RCC 7860 (cell line): ENCODE data around the gene AKT2.
"Not testable (repeated sequence)": the region's sequence is repeated elsewhere in the genome, so short reads cannot be mapped to it uniquely, and the experiment has no call there.

Experiments
- DNase-seq: peaks from one replicate; pipeline ENCODE4 v3.0.0-alpha.2; 2015; ENCODE audit warnings: low spot score
- FAIRE-seq: peaks from 2 replicates; lab custom pipeline; 2012; peaks lifted over from hg19 to GRCh38; lab: Jason Lieb, UNC

AKT2 gene

DNA sequence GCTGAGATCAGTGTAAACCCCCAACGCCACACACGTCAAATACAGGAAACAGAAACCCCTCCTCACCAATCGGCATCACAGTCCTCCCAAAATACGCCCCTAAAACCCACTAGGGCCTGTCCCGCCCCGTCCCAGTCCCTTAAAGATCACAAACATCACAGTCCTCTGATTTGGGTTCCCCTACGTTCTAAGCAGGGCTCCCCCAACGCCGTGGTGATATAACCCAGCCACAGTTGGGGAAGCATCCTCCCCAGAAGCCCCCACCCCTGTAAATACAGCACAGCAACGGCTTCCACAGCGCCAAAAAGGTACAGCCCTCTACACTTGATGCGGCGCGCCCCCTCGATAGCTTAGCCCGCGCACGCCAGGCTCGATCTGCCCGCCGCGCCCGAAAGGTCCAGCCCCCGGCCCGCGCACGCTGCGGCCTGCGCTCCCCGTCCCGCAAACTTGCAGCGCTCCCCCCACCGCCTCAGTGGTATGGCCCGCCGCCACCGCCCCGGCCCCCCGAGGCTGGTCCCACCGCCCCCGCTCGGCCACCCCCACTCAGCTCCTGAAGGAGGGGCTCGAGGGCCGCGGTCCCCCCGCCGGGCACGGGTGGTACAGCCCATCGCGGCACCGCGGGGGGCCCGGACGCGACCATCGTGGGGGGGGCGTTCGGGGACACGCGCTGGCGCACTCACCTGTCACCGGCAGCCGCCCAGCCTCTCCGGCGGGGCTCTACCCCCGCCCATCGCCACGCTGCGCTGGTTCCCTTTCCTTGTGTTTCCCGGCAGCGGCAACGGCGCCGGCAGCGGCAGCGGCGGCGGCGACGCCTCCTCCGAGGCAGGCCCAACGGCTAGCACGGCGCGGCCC lies at the start of gene AKT2:
TSS of gene AKT2 (minus strand) at position 845 of the 852 bp plus-strand sequence. CDS start 20,078 bp downstream, outside the sequence.
- DNase-seq (no peak), FAIRE-seq (no peak)

DNA sequence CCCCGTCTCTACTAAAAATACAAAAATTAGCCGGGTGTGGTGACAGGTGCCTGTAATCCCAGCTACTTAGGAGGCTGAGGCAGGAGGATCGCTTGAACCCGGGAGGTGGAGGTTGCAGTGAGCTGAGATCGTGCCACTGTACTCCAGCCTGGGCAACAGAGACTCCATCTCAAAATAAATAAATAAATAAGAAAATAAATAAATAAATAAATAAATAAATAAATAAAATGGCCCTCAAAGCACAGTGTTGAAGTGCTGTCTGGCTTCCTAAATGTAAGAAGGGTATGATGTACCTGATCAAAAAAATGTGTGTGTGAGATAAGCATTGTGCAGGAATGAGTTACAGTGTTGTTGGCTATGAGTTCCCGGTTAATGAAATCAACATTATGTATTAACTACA lies 47.9 kb upstream of the AKT2 start:
- not testable (repeated sequence) for FAIRE-seq, DNase-seq

DNA sequence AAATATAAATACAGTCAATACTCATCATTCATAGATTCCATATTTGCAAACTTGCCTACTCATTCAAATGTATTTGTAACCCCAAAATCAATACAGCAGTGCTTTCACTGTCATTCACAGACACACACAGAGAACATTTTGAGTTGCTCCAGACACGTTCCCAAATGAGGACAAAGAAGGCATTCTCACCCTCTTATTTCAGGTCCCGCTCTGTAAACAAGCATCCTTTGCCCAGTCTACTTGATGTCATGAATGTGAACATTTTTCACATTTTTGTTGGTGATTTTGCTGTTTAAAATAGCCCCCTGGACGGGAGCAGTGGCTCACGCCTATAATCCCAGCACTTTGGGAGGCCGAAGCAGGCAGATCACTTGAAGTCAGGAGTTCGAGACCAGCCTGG lies 47.5 kb upstream of the AKT2 start:
- no peak for DNase-seq
- FAIRE-seq = no peak

DNA sequence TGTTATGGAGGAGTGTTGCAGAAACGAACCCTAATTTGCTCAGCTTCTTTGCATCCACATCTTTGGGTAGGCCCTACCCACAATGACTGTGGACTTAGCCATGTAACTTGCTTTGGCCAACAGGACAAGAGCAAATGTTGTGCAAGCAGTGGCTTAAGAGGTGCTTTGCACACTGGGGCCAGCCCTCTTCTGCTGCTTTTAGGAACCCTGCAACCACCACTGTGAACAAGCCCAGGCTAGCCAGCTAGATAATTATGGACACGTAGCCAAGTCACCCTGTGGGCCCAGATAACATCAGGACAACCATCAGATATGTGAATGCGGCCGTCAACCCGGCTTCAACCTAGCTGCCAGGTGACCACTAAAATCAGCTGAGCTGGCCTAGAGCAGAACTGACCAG lies 45.9 kb upstream of the AKT2 start:
- DNase-seq (no peak), FAIRE-seq (no peak)

DNA sequence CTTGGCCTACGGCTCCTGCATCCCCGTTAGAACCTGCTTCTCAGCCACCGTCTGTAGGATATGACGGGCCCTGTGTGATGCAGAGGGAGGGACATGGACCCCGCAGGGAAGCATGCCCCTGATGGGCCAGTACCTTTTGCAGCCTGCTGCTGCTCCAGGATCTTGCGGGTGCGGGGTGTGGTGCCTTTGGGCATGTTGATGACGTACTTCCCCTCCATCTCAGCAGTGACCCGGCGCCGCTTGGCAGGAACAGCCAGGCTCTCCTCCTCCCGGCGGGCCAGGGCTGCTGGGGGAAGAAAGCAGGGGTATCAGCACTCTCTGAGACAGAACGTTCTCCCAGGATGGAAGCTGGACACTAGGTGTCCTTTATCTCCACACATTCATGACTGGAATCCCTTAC lies 41.1 kb upstream of the AKT2 start:
- DNase-seq (no peak), FAIRE-seq (no peak)

DNA sequence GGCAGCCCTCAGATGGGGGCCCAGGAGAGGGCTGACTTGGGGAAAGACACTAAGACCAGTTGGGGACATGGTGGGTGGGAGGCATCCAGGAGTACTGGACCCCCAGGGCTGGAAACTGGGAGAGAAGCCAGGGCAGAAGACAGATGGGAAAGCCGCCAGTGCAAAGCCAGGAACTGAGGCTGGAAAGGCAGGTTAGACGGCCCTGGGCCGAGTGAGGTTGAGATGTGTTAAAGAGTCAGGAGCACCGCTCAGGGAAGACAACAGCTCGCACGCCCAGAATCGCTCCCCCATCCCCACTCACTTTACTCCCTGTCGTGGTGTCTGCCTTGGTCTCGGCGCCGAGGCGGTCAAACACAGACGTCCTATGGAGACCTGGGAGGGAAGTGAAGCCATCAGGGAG lies 38.6 kb upstream of the AKT2 start:
- DNase-seq = no peak
- FAIRE-seq = no peak

DNA sequence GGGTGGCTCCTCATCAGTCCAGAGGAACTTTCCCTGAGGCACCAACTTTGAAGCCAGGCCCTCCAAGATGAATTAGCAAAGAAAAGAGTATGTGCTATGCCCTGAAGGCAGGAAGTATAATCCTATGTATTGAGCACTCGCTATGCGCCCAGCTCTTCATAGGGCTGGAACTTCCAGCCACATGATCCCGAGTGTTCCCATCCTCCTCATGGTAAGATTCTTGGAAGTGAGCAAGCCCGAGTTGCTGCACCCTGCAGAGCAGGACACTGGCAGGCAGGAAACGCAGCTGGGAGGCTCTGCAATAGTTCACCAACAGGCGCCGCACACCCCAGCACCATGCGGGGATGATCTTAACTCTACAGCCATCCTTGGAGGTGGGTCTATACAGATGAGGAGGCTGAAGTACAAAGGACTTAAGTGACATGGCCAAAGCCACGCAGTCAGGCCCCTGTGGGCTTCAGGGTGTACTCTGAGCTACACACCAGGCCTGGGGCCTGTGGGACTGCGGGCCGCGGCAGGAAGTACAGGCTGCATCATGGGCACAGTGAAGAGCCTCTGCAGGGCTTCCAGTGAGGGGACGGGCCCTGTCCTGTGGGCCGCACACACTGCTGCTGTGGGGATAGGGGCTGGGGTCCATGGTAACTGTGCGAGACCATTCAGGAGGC lies 37.9 kb upstream of the AKT2 start:
- no peak for FAIRE-seq
- DNase-seq = no peak

DNA sequence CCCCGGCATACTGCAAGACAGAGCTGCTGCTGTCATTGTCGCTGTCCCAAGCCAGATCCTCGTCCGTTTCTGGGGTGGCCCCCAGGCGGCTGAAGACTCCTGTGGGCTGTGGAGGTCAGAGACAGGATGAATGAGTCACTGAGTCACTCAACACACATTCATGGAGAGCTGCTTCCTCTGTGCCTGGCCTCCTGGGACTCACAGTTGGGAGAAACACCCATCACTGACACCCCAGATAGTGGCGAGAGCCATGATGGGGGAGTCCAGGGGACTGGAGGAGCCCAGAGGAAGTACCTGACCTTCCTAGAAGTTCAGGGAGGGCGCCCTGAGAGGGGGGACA lies 37.1 kb upstream of the AKT2 start:
- DNase-seq = no peak
- FAIRE-seq = no peak

DNA sequence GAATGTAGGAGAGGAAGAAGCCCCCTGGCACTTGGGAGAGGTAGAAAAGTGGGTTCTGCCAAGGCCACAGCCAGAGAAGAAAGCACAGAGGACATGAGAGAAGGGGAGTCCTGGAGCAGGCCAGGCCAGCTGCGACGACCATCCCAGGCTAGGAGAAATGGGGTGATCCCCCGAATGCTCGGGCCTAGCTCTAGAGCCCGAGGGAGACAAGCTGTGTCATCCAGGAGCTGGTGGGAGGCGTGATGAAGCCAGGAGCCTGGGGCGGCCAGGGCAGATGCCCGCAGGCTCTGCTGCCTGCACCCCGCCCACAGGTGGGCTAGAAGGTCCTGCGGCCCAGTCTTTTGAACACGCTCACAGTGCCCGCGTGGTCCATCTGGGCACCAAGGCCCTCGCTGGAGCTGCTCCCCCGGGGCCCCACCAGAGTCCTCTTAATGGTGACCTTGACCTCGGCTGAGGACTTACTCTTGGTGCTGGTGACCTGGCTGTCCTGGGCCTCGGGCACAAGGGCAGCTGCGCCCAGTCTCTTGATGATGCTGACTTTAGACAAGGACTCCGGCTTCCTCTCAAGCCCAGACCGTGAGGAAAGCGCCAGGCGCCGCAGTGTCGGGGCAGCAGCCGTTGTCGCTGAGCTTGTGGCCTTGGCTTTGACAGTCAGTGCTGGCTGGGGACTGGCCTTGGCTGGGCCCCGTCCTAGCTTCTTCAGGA lies 36.6 kb upstream of the AKT2 start:
- DNase-seq (no peak), FAIRE-seq (no peak)

DNA sequence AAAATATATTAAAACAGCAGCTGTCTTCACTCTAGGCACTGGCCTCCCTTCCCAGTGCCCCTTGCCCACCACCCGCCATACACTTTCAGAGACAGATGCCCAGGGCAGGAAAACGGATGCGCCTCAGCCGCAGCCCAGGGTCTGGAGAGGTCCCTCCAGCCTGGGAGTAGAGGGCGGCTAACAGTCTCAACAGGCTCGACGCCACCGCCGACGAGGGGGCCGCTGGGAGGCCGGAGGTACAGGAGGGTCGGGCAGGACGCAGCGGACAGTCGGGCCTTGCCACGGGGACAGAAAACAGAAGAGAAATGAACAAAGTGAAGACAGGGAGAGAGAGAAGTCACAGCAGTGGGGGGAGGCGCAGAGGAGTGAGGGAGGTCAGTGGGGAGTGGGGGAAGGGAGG lies 35.9 kb upstream of the AKT2 start:
- DNase-seq (no peak), FAIRE-seq (no peak)

DNA sequence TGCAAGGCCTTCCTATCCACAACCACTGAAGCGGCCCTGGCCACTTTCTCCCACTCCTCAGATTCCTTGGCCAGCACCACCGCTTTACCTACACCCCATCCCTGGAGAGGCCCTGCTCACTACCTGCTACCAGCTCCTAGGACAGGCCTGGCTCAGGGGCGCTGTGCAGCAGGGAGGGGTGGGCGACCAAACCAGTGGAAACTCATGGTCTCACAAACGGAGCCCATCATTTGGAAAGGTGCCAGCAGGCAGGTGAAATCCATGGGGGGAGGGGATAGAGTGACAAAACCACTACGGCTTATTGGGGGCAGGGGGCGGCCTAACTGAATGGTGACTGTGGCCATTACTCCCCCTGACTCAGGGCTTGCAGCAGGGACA lies 35.4 kb upstream of the AKT2 start:
- no peak for DNase-seq
- no peak for FAIRE-seq

DNA sequence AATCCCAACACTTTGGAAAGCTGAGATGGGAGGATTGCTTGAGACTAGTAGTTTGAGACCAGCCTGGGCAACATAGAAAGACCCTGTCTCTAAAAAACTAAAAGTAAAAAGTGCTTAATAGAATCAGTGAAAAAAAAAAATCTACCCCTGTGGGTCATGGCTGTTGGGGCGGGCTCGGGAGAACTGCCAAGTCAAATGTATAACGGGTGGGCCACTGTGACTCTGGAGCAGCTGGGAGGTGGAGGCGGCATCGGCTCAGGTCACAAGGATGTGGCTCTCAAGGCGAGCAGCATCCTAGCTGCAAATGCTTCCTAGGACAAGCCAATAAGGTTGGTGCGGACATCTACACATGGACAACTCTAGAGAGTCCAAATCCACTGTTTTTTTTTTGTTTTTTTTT lies 32.2 kb upstream of the AKT2 start:
- DNase-seq (no peak), FAIRE-seq (no peak)

DNA sequence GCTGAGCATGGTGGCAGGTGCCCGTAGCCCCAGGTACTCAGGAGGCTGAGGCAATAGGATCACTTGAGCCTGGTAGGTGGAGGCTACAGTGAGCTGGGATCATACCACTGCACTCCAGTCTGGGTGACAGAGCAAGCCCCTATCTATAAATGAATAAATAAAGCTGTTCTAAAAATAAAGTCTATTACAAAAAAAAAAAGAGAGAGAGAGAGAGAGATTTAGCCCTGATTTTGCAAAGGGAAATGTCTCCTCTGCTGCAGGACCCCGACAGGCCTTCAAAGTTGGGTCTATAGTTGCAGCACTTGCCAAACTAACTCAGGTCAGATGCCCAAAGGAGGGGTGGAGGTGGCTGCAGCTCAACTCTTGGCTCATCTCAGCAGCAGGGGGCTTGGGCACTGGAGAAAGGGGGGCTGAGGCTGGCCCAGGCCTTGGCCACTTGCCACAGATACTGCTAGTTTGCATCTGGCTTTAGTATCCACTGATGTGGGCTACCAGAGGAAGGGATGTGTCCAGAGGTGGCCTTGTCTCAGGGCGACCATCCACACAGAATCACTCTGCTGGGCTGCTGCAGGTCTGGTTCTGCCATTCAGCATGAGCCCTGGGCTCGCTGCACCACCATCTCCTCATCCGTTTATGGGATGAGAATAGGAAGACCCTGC lies 30.8 kb upstream of the AKT2 start:
- FAIRE-seq = no peak
- DNase-seq = no peak

DNA sequence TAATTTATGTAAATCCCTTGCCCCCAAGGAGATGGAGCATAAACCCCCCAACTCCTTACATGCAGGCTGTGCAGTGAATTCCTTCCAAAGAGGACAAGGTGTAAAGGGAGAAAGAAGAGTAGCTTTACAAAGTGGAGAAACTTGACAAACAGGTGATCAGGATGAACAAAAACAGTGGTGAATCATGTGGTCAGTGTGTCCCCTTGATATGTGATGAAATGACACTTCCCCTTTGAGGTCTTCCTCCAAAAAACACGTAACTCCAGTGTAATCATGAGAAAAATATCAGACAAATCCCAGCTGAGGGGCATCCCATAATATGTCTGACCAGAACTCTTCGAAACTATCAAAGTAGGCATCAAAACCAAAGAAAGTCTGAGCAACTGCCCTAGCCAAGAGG lies 29.5 kb upstream of the AKT2 start:
- FAIRE-seq (no peak), DNase-seq (no peak)

DNA sequence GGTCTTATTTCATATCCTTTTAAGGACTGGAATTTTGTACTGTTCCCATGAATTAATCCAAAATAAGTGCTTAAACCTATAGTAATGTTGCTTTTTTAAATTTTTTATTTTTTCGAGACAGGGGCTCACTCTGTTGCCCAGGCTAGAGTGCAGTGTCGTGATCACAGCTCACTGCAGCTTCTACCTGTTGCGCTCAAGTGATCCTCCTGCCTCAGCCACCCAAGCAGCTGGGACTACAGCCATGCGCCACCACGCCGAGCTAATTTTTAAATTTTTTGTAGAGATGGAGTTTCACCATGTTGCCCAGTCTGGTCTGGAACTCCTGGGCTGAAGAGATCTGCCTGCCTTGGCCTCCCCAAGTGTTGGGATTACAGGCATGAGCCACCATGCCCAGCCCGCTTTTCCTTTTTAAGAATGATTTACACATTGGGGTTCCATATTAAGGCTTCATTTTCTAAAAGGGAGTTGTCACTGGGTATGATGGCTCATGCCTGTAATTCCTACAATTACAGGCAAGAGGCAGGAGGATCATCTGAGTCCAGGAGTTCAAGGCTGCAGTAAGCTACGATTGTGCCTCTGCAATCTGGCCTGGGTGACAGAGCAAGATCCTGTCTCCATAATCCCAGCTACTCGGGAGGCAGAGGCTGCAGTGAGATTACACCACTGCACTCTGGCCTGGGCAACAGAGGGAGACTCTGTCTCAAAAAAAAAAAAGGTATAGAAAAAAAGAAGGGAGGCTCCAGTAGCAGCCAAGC lies 28.3 kb upstream of the AKT2 start:
- DNase-seq = no peak
- no peak for FAIRE-seq

DNA sequence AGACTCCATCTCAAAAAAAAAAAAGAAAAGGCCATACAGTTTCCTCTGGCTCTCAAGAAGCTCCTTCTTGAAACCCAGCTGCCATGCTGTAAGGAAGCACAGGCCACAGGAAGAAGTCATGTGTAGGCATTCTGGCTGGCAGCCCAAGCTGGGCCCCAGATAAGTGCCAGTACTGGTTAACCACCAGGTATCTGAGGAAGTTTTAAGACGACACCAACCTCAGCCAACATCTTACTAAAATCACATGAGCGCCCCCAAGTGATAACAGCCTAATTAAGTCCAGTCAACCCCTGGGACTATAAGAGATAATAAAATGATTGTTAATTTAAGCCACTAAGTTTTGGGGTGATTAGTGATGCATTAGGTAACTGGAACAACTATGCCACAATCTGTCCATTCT lies 27.4 kb upstream of the AKT2 start:
- FAIRE-seq (no peak), DNase-seq (no peak)

DNA sequence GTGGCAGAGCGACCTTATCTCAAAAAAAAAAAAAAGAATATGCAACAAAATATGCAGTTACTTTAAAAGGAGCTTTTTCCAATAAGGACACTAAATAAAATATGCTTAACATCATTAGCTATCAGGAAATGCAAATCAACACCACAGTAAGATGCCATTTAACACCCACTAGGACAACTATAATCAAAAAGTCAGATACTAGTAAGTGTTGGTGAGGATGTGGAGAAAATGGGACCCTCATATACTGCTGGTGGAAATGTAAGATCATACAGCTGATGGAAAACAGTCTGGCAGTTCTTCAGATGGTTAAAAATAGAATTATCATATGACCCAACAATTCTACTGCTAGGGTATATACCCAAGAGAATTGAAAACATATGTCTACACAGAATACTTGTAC lies 24.5 kb upstream of the AKT2 start:
- no peak for FAIRE-seq
- DNase-seq = no peak

DNA sequence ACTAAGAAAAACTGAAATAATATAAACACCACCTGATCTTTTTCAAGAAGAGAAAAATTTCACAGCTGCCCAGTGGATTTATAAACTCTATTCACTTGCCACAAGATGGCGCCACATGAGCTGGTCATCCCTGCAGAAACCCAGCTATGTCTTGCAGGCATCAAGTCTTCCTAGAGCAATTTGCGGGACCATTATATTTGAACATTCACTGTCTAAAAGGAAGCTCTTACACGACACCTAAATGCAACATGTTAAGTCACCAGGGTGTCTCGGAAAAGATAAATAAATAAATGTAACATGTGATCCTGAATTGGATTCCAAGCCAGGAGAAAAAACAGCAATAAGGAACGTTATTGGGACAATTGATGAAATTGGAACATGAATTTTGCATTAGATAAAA lies 20.3 kb upstream of the AKT2 start:
- DNase-seq (peak; percentile 53), FAIRE-seq (peak; percentile 67)

DNA sequence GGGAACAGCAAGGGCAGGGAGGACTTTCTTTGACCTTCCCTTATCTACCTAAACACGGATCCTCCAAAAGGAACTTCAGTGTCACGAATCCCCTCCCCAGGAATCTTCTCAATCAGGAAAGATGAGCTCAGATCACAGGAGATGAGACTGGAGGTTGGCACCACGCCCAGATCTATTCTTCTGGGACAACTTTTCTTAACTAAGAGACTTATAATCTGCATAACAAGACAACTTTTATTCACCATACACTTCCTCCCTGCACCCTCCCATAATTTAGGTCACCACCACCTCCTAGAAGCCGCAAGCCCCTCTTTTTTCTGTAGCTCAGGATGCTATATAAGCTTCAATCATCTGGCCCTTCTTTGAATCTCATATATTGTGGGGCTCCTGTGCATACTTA lies 19.2 kb upstream of the AKT2 start:
- FAIRE-seq (no peak), DNase-seq (no peak)

DNA sequence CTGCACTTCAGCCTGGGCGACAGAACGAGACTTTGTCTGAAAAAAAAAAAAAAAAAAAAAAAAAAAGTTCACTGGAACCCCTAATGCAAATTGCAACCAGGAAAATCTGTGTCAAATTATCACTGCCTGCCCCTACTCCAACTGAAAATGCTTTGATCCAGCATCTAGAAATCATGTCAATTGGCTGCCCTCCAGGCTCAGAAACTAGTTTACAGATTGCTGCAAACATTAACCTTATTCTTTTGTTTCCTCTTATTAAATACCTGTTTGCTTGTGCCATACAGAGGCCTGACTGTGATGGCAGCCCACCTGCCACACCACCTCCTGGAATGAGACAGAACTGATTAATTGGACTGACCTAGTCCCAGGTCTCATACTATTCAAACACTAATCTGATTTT lies 18.6 kb upstream of the AKT2 start:
- no peak for DNase-seq
- no peak for FAIRE-seq
